Gastroesophageal sphincter (tissue), 3 donors: ENCODE data around the gene DDRGK1.

ENCODE experiments used
- CTCF ChIP-seq, 4 experiments: fragments of 200-600 bp in 2 of 4; fragments of 450-650 bp in 2 of 4; sonication (generic) in 1 of 4; IDR thresholded peaks; one replicate each; pipeline ENCODE4 v1.5.1; 2017 to 2019; ENCODE audit warnings: antibody characterized with exemption in 4 of 4, mild to moderate bottlenecking in 2 of 4, moderate library complexity in 2 of 4
- EP300 ChIP-seq: sonication (generic); formaldehyde crosslinking; IDR thresholded peaks from one replicate; pipeline ENCODE4 v1.6.1; 2017; ENCODE audit warnings: antibody characterized with exemption, mild to moderate bottlenecking
- POLR2AphosphoS5 ChIP-seq: sonication (generic); formaldehyde crosslinking; IDR thresholded peaks from one replicate; pipeline ENCODE4 v1.6.1; 2017; ENCODE audit warnings: antibody characterized with exemption

GRCh38 chr20:3223994-3224680, 19.7 kb upstream of the DDRGK1 start:
- no peak for TF ChIP-seq CTCF (IDR thresholded peaks at IDR 0.05)
- TF ChIP-seq POLR2AphosphoS5 = no peak
- no peak for TF ChIP-seq EP300
